Gastrocnemius medialis (tissue), 4 donors: ENCODE results near the gene DCAF4. TPM values are rescaled to one million over a fixed set of nuclear protein-coding genes. Genes with fewer than 3 reads are reported as not detected.

ENCODE experiments used
- ATAC-seq, 2 donors: fragments of 150-250 bp; one replicate each; pipeline ENCODE4 v1.9.1; 2016
- DNase-seq, 2 donors: peaks; one replicate each; pipeline ENCODE4 v3.0.0-alpha.2; 2019
- H3K27ac ChIP-seq, 4 donors: fragments of 200-600 bp; sonication (generic); 1 replicate in 1 of 4; 2 replicates in 3 of 4; pipeline ENCODE4 v1.5.1; 2016 to 2018; ENCODE audit warnings: mild to moderate bottlenecking in 2 of 4, moderate library complexity in 1 of 4
- H3K27me3 ChIP-seq, 3 donors: fragments of 200-600 bp; sonication (generic) in 2 of 3; 1 replicate in 1 of 3; 2 replicates in 2 of 3; pipeline versions ENCODE4 v1.5.1 to v1.6.0; 2016 to 2019; ENCODE audit warnings: mild to moderate bottlenecking in 1 of 3, moderate library complexity in 1 of 3
- H3K36me3 ChIP-seq, 2 donors: fragments of 200-600 bp; sonication (generic) in 1 of 2; one replicate each; pipeline ENCODE4 v1.5.1; 2017 to 2018
- H3K4me1 ChIP-seq, 2 donors: fragments of 200-600 bp; sonication (generic) in 1 of 2; one replicate each; pipeline ENCODE4 v1.5.1; 2016 to 2017; ENCODE audit warnings: mild to moderate bottlenecking in 2 of 2
- H3K4me3 ChIP-seq, 4 donors: fragments of 200-600 bp; sonication (generic) in 3 of 4; 1 replicate in 1 of 4; 2 replicates in 3 of 4; pipeline ENCODE4 v1.5.1; 2016 to 2019; ENCODE audit warnings: mild to moderate bottlenecking in 2 of 4
- H3K9me3 ChIP-seq, 3 donors: fragments of 200-600 bp; sonication (generic) in 2 of 3; 1 replicate in 1 of 3; 2 replicates in 2 of 3; pipeline ENCODE4 v1.5.1; 2016 to 2019
- POLR2A ChIP-seq, 2 donors: fragments of 450-650 bp; IDR thresholded peaks; one replicate each; pipeline ENCODE4 v1.6.1; 2017; ENCODE audit warnings: antibody characterized with exemption in 2 of 2, mild to moderate bottlenecking in 2 of 2, moderate library complexity in 2 of 2
- in situ Hi-C, 4 donors: fragments of 200-750 bp; cut with MboI; loops; one replicate each; pipeline versions ENCODE4 v1.15.0 to v1.8.0; 2017; ENCODE audit warnings: low sequenced_read_pairs in 4 of 4
- intact Hi-C: fragments of 100-400 bp; cut with DNase I; formaldehyde crosslinking; loops from one replicate; pipeline ENCODE4 v1.15.1; 2023; ENCODE audit warnings: low total_unique reads
- total RNA-seq, 4 donors: library from RNA; depleted of rRNA; stranded (reverse); fragments of >200 nt; gene quantifications; one replicate each; pipeline versions ENCODE4 v1.1.0 to v1.2.3, GENCODE V29; 2016
- TF ChIP-seq, protein P1 (sequence below), 5 experiments: fragments of 450-650 bp in 3 of 5; fragments of 200-600 bp in 2 of 5; sonication (generic) in 2 of 5; IDR thresholded peaks in 4 of 5; conservative IDR thresholded peaks in 1 of 5; 1 replicate in 4 of 5; 2 replicates in 1 of 5; pipeline ENCODE4 v1.5.1; 2016 to 2019; ENCODE audit warnings: antibody characterized with exemption in 5 of 5, mild to moderate bottlenecking in 3 of 5, moderate library complexity in 3 of 5

The DCAF4 gene
- total RNA-seq, 4 donors from 2014 or later: 13.9 to 38.3 (median 25.7) TPM

GRCh38 chr14:72932893-72933292, 6.6 kb downstream of the DCAF4 start:
- no peaks in the 10 kb centered on the region for H3K9me3 ChIP-seq
- no peak for DNase-seq
- in situ Hi-C loops (no loop called here), intact Hi-C loops (no loop called here)
- H3K27ac ChIP-seq: no peak overlapping the region
- H3K4me3 ChIP-seq: no peak overlapping the region
- no peak for ATAC-seq
- H3K36me3 ChIP-seq: peaks cover 0 to 2% of the 10 kb centered on the region in 2 donors
- no peak for TF ChIP-seq POLR2A (IDR thresholded peaks at IDR 0.05)
- TF ChIP-seq, protein P1, sequence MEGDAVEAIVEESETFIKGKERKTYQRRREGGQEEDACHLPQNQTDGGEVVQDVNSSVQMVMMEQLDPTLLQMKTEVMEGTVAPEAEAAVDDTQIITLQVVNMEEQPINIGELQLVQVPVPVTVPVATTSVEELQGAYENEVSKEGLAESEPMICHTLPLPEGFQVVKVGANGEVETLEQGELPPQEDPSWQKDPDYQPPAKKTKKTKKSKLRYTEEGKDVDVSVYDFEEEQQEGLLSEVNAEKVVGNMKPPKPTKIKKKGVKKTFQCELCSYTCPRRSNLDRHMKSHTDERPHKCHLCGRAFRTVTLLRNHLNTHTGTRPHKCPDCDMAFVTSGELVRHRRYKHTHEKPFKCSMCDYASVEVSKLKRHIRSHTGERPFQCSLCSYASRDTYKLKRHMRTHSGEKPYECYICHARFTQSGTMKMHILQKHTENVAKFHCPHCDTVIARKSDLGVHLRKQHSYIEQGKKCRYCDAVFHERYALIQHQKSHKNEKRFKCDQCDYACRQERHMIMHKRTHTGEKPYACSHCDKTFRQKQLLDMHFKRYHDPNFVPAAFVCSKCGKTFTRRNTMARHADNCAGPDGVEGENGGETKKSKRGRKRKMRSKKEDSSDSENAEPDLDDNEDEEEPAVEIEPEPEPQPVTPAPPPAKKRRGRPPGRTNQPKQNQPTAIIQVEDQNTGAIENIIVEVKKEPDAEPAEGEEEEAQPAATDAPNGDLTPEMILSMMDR (IDR thresholded peaks at IDR 0.05 in 4 of 5, conservative IDR thresholded peaks at IDR 0.05 in 1 of 5): no peak
- no peaks in the 10 kb centered on the region for H3K27me3 ChIP-seq
- H3K4me1 ChIP-seq: no peaks in the 10 kb centered on the region

DNA sequence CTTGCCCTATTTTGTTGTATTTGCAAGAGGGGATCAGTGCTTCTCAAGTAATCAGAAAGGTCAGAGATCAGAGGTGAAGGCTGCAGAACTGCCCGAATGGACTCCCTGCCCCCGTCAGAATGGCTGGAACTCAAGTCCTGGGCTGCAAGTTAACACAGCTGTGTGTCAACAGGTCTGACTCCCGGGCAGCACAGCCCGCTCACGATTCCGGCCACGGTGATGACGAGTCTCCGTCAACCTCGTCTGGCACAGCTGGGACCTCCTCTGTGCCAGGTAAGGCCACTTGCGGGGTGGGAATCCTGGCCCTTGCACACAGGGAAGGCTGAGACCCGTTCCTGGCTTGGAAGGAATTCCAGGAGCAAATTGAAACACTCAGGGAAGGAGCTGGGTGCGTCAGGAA, 13.4 kb downstream of the DCAF4 start:
- no peak for DNase-seq
- Histone ChIP-seq H3K4me1 (no peaks in the 10 kb centered on the region), H3K9me3 (no peaks in the 10 kb centered on the region), H3K4me3 (no peak overlapping the region), H3K36me3 (peaks cover 0 to 67% of the 10 kb centered on the region in 2 donors), H3K27ac (no peak overlapping the region), H3K27me3 (no peaks in the 10 kb centered on the region)
- intact Hi-C loops (no loop called here), in situ Hi-C loops (loop anchor here in 2 of 4 donors (10.0 kb wide), 1 partner anchor 425 kb away; no protein-coding TSS in a partner anchor)
- no peak for ATAC-seq
- TF ChIP-seq POLR2A (IDR thresholded peaks at IDR 0.05): no peak

GRCh38 chr14:72941286-72941985, 15.2 kb downstream of the DCAF4 start:
- Histone ChIP-seq H3K9me3 (no peaks in the 10 kb centered on the region), H3K27me3 (no peaks in the 10 kb centered on the region), H3K4me1 (no peaks in the 10 kb centered on the region), H3K4me3 (no peak overlapping the region), H3K27ac (no peak overlapping the region), H3K36me3 (peaks cover 0 to 83% of the 10 kb centered on the region in 2 donors)
- DNase-seq: no peak
- TF ChIP-seq, protein P1 (IDR thresholded peaks at IDR 0.05 in 4 of 5, conservative IDR thresholded peaks at IDR 0.05 in 1 of 5): no peak
- no peak for TF ChIP-seq POLR2A (IDR thresholded peaks at IDR 0.05)
- intact Hi-C loops (no loop called here), in situ Hi-C loops (loop anchor here in 2 of 4 donors (10.0 kb wide), 1 partner anchor 427 kb away; no protein-coding TSS in a partner anchor)
- ATAC-seq: no peak

DNA sequence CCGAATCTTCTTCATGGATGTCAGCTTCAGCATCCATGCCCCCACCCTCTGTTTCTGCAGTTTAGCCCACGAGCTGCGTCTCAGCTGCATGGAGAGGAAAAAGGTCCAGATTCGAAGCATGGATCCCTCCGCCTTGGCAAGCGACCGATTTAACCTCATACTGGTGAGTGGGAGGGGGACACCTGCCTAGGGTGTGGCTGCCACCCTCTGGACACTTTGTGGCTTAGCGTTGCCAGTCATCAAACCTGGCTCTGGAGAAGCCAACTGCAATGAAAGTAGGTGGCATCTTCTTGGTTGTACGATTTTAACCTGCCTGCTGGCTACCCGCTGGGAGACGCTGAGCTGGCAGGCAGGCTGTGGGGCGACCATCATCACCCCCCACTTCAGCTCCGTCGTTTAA, 16.7 kb downstream of the DCAF4 start:
- ATAC-seq: no peak

DNA sequence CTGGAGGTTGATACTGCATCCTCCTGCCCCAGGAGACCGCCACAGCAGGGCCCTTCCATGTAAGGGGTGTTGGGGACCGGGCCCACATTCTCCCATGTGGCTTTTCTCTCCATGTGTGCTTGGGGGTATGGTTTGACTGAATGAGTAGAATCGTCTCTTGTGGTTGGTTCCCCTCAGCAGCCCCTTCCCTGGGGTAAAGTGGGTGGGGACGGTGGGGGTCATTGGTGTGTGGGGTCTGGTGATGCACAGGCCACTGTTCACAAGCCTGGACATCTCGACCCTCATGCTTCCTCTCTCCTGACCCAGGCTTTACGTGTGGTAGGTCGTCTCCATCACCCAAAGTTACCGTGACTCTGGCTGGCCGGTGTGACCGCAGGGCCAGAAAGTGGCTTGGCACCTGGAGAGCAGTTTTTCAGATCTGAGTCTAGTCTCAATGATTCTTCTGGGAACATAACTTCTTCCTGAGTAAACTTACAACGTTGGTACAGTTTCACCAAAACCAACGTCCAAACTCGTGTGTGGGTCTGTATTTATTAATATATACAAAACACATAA, 17.7 kb downstream of the DCAF4 start:
- peaks cover 0 to 83% of the 10 kb centered on the region in 2 donors for H3K36me3 ChIP-seq
- no peak overlapping the region for H3K27ac ChIP-seq
- no peak for ATAC-seq
- H3K4me3 ChIP-seq: no peak overlapping the region
- no peaks in the 10 kb centered on the region for H3K27me3 ChIP-seq
- no peaks in the 10 kb centered on the region for H3K4me1 ChIP-seq
- DNase-seq: no peak
- in situ Hi-C loops: loop anchor here in 2 of 4 donors (10.0 kb wide), 1 partner anchor 429 kb away; no protein-coding TSS in a partner anchor
- intact Hi-C loops: no loop called here
- no peaks in the 10 kb centered on the region for H3K9me3 ChIP-seq
- TF ChIP-seq, protein P1 (IDR thresholded peaks at IDR 0.05 in 4 of 5, conservative IDR thresholded peaks at IDR 0.05 in 1 of 5): no peak
- no peak for TF ChIP-seq POLR2A (IDR thresholded peaks at IDR 0.05)

More for the DNA sequence above, 16.7 kb downstream of the DCAF4 start:
- no peaks in the 10 kb centered on the region for H3K27me3 ChIP-seq
- TF ChIP-seq POLR2A (IDR thresholded peaks at IDR 0.05): no peak
- TF ChIP-seq, protein P1 (IDR thresholded peaks at IDR 0.05 in 4 of 5, conservative IDR thresholded peaks at IDR 0.05 in 1 of 5): no peak
- no peak for DNase-seq
- no peak overlapping the region for H3K4me3 ChIP-seq
- H3K36me3 ChIP-seq: peaks cover 0 to 93% of the 10 kb centered on the region in 2 donors
- H3K27ac ChIP-seq: no peak overlapping the region
- H3K9me3 ChIP-seq: no peaks in the 10 kb centered on the region
- in situ Hi-C loops (loop anchor here in 2 of 4 donors (10.0 kb wide), 1 partner anchor 428 kb away; no protein-coding TSS in a partner anchor), intact Hi-C loops (no loop called here)
- no peaks in the 10 kb centered on the region for H3K4me1 ChIP-seq
